Fibroblast of mammary gland (primary cell): ENCODE results near the gene GPBAR1.

Source experiments
- DNase-seq: peaks from one replicate; pipeline ENCODE4 v3.0.0-alpha.2; 2010; ENCODE audit warnings: low read depth
- H3K4me3 ChIP-seq: 2 replicates; pipeline ENCODE4 v1.5.1; 2011; ENCODE audit warnings: low read depth, mild to moderate bottlenecking, low read length, moderate library complexity; ENCODE audit not compliant: control insufficient read depth
- TF ChIP-seq, protein P1 (sequence below): conservative IDR thresholded peaks from 2 replicates; pipeline ENCODE4 v1.5.1; 2011; ENCODE audit warnings: low read depth, low read length, inconsistent platforms; ENCODE audit not compliant: control insufficient read depth, insufficient read depth

GPBAR1 gene, protein sequence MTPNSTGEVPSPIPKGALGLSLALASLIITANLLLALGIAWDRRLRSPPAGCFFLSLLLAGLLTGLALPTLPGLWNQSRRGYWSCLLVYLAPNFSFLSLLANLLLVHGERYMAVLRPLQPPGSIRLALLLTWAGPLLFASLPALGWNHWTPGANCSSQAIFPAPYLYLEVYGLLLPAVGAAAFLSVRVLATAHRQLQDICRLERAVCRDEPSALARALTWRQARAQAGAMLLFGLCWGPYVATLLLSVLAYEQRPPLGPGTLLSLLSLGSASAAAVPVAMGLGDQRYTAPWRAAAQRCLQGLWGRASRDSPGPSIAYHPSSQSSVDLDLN

DNA sequence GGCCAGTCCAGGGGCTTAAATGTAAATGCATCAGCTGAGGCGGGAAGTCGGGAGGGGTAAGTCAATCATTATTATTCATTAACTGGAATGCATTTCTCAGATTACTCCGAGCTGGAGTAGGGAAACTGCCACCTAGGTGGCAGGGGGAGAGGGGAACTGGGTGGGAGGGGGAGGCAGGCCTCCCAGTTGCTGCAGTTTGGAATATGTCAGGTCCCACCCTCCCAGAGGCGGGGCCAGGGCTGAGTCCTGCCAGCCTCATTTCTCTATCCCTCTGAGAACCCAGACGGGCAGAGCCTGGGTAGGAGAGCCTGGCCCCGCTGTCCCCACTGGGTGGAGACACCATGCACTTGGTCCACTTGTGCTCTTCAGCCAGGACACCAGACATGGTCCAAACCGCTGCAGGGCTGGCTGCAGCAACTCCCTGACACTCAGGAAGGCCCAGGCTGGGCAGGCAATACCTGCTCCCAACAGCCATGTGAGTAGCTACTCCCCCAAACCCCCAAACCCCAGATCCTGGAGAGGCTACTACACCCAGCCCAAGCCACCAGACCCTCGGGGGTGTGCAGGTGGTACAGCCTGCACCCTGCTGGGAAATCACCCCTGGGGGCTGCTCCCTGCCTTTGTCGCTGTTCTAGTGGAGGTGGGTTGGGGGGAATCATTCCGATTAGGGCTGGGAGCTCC is at the start of gene GPBAR1:
GPBAR1 (plus strand) TSS at position 274 of the 681 bp plus-strand sequence. CDS start 1,710 bp downstream, outside the sequence.
- no peak within 1 kb of the TSS for H3K4me3 ChIP-seq
- no peak for DNase-seq
- TF ChIP-seq, protein P1, sequence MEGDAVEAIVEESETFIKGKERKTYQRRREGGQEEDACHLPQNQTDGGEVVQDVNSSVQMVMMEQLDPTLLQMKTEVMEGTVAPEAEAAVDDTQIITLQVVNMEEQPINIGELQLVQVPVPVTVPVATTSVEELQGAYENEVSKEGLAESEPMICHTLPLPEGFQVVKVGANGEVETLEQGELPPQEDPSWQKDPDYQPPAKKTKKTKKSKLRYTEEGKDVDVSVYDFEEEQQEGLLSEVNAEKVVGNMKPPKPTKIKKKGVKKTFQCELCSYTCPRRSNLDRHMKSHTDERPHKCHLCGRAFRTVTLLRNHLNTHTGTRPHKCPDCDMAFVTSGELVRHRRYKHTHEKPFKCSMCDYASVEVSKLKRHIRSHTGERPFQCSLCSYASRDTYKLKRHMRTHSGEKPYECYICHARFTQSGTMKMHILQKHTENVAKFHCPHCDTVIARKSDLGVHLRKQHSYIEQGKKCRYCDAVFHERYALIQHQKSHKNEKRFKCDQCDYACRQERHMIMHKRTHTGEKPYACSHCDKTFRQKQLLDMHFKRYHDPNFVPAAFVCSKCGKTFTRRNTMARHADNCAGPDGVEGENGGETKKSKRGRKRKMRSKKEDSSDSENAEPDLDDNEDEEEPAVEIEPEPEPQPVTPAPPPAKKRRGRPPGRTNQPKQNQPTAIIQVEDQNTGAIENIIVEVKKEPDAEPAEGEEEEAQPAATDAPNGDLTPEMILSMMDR, result no peak

GRCh38 chr2:218214116-218214515 is 46.7 kb upstream of the GPBAR1 start:
- H3K4me3 ChIP-seq, result no peak overlapping the region
- TF ChIP-seq, protein P1, result no peak
- DNase-seq, result no peak

GRCh38 chr2:218216336-218216673 is 44.5 kb upstream of the GPBAR1 start:
- TF ChIP-seq, protein P1, result no peak
- no peak for DNase-seq
- H3K4me3 ChIP-seq, result peak overlapping the region; percentile 95

GRCh38 chr2:218216674-218217359 is 44.0 kb upstream of the GPBAR1 start, which contains the start of gene ARPC2:
Gene ARPC2, plus strand, starts transcription at chr2:218217189. Its CDS starts 282 bp downstream, at chr2:218217471.
- DNase-seq, result peak; percentile 93
- TF ChIP-seq, protein P1, result no peak
- peak within 1 kb of the TSS; percentile 95 for H3K4me3 ChIP-seq

DNA sequence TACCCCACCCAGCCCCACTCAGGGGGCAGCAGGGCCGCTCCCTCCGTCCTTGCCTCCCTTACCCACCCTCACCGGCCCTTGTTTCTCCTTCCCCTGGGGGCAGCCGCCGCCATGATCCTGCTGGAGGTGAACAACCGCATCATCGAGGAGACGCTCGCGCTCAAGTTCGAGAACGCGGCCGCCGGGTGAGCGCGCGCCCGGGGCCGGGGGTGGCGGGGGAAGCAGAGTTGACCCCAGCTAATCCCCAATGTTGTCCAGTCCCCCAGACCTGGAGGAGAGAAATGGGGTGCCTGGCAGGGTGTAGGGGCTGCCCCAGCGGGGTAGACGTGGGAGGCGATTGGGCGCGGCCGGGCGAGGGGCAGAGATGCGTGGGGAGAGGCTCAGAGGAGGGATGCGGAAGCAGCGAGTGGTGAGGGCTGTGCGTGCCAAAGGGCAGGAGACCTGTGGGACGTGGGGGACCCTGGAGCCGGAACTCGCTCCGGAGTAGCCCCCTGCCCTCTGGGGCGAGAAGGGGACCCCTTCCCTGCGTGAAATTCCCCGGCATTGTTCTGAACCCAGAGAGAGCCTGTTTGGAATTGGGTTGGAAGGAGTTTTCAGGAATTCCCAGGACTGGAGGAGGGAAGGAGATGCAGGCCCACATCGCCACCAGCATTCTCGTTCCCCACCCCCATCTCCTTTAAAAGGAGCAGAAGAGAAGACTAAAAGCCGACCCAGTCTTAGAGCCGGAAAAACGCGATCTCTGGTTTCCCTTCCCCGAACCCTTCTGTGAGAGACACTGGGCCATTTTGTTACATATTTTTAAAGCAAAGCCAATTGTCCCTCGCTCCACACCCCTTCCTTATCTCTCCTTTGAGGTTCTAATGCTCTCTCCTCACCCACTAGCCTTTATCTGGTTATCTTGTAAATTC is 43.2 kb upstream of the GPBAR1 start:
- H3K4me3 ChIP-seq, result peak overlapping the region; percentile 95
- TF ChIP-seq, protein P1, result no peak
- DNase-seq, result no peak
